OCI-M2 (cell line): ENCODE results near the gene ZNF92.
"Not testable (repeated sequence)": the region's sequence is repeated elsewhere in the genome, so short reads cannot be mapped to it uniquely, and the experiment has no call there.

ENCODE experiments used
- DNase-seq: peaks from one replicate; lab custom pipeline; 2025; ENCODE audit not compliant: unreplicated experiment; lab: John Stamatoyannopoulos, UW

ZNF92 gene

DNA sequence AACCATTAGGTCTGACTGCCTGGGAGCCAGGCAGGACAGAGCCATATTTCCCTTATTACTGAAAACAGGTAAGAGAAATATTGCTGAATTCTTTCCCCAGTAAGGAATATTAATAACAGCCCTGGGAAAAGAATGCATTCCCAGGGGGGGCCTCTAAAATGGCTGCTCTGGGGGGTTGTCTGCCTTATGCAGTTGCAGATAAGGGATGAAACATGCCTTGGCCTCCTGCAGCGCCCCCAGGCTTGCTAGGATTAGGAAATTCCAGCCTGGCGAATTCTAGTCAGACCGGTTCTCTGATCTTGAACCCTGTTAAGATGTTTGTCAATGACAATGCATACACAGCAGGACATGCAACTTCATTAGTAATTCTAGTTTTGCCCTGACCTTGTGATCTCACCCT is 49.6 kb downstream of the ZNF92 start:
- not testable (repeated sequence) for DNase-seq

- DNase-seq: no peak
Observed at GRCh38 chr7:65429642-65430343, 56.1 kb downstream of the ZNF92 start.

- no peak for DNase-seq
Observed at GRCh38 chr7:65430344-65431186, 56.9 kb downstream of the ZNF92 start.

GRCh38 chr7:65434307-65434706 is 60.7 kb downstream of the ZNF92 start:
- DNase-seq: no peak

DNA sequence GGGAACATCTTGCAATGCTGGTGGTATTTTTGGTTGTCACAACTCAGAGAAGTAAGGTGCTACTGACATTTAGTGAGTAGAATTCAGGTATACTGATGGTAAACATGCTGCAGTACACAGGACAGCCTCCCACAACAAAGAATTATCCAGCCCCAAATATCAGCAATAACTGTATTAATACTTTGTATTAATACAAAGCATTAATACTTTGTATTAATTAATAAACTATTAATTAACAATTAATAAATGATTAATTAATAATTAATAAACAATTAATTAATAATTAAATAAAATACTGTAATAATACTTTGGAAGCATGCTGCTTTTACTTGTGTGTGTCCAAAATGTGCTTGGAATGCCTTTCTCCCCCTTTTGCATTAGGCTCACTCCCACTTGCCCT is 62.5 kb downstream of the ZNF92 start:
- no peak for DNase-seq

GRCh38 chr7:65438598-65438997 is 64.9 kb downstream of the ZNF92 start:
- DNase-seq: no peak

DNA sequence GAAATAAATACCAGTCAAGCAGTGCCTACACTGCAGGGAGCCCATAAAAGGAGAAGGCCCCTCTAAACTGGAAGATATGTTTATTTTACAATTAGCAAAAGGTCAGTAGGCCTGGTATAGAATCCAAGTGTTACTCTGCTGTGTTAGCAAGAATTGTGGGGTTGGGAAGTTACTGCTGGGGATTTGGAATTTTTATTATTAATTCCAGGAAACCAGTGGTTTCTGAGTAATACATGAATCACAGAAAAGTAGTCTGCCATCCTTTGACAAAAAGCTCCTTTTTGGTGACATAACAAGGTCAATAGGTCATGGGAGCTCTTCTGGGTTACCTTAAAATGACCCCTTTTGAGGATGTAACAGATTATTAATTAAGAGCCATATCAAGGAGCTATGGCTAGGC is 67.4 kb downstream of the ZNF92 start:
- DNase-seq: no peak

DNA sequence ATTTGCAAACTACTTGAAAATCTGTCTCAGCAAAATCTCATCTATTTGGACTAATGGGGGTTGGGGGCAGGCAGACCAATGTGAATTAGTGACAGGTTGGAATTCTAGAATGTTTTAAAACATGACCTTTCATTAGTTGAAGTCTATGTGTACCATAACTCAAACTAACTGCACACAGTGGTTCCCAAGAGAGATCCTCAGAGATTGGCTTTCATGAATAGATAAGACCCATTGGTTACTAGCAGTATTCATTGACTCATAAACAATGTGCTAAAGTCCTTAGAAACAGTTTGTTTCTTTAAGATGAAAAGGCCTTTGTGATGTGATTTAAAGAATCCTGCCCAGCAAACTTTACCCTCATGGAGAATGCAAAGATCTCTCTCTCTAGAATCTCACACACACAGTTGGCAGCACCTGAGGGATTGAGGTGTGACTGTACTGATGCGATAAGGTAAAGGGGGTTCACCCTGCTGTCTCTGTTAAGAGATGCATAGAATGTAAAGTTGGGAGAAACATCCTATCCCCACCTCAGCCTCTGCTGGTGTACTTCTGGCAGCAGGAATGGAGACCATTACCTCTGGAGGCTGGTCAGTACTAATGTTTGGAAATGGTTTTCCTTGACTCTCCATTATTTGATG is 70.7 kb downstream of the ZNF92 start:
- no peak for DNase-seq

- no peak for DNase-seq
Observed at GRCh38 chr7:65444899-65445823, 71.5 kb downstream of the ZNF92 start.

DNA sequence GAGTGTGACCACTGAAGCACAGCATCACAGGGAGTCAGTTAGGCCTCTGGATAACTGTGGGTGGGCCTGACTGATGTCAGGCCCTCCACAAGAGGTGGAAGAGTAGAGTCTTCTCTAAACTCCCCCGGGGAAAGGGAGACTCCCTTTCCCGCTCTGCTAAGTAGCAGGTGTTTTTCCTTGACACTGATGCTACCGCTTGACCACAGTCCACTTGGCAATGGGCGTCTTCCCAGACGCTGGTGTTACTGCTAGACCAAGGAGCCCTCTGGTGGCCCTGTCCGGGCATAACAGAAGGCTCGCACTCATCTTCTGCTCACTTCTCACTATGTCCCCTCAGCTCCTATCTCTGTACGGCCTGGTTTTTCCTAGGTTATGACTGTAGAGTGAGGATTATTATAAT is 73.4 kb downstream of the ZNF92 start:
- DNase-seq: not testable (repeated sequence)

GRCh38 chr7:65448816-65449504 is 75.3 kb downstream of the ZNF92 start:
- DNase-seq: no peak

DNA sequence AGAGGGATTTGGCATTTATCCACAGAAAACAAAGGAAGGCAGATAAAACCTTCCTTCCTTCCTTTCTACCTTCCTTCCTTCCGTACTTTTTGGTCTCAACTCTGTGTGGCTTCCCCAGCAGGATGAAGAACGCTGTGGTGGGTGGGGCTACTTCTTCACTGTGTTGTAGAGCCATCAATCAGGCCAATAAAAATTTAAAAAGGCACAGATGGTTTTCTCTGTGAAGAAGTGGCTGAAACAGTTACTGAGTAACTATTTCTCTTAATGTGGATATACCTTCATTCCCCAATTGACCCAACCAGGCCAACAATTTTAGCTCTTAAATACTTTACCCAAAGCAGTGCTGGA is 75.8 kb downstream of the ZNF92 start:
- no peak for DNase-seq
